Transverse colon (tissue), 3 donors: ENCODE measurements around the gene CDS1.

ENCODE experiments used
- CTCF ChIP-seq, 5 experiments: fragments of 200-600 bp in 3 of 5; fragments of 450-650 bp in 2 of 5; sonication (generic) in 3 of 5; IDR thresholded peaks; 1 replicate in 2 of 5; 2 replicates in 3 of 5; pipeline ENCODE4 v1.5.1; 2016 to 2017; ENCODE audit warnings: antibody characterized with exemption in 5 of 5, inconsistent platforms in 3 of 5, mild to moderate bottlenecking in 2 of 5, moderate library complexity in 1 of 5
- POLR2A ChIP-seq: fragments of 450-650 bp; IDR thresholded peaks from one replicate; pipeline ENCODE4 v1.6.1; 2016; ENCODE audit warnings: antibody characterized with exemption, mild to moderate bottlenecking, moderate library complexity

GRCh38 chr4:84689197-84689596 is 106.3 kb downstream of the CDS1 start:
- TF ChIP-seq CTCF (IDR thresholded peaks at IDR 0.05) (no peak), POLR2A (no peak)
